Cerebellar nuclear complex (tissue), 1 donor: ENCODE results near the gene B3GAT2.

Experiments used
- DNase-seq, 2 experiments: peaks; one replicate each; lab custom pipeline; 2025; lab: John Stamatoyannopoulos, UW

The B3GAT2 gene

GRCh38 chr6:70842541-70842940, 114.3 kb downstream of the B3GAT2 start:
- DNase-seq, result no peak

GRCh38 chr6:70841112-70841511, 115.7 kb downstream of the B3GAT2 start:
- DNase-seq, result no peak

GRCh38 chr6:70839286-70840266, 117.3 kb downstream of the B3GAT2 start:
- no peak for DNase-seq

- no peak for DNase-seq
Measured at GRCh38 chr6:70838907-70839285, 118.0 kb downstream of the B3GAT2 start.

GRCh38 chr6:70834520-70834919, 122.3 kb downstream of the B3GAT2 start:
- DNase-seq, result no peak

- DNase-seq, result no peak
Measured at GRCh38 chr6:70831427-70831826, 125.4 kb downstream of the B3GAT2 start.

GRCh38 chr6:70823651-70824050, 133.2 kb downstream of the B3GAT2 start:
- DNase-seq, result no peak

- DNase-seq, result no peak
Measured at GRCh38 chr6:70821751-70822150, 135.1 kb downstream of the B3GAT2 start.

GRCh38 chr6:70820778-70821177, 136.1 kb downstream of the B3GAT2 start:
- no peak for DNase-seq

GRCh38 chr6:70819646-70820045, 137.2 kb downstream of the B3GAT2 start:
- DNase-seq, result no peak

GRCh38 chr6:70813885-70814284, 143.0 kb downstream of the B3GAT2 start:
- DNase-seq, result no peak

- no peak for DNase-seq
Measured at GRCh38 chr6:70811788-70812187, 145.1 kb downstream of the B3GAT2 start.
